Right lung (tissue), 5 donors: ENCODE results near the gene MED12L. TPM values are rescaled to one million over a fixed set of nuclear protein-coding genes. Genes with fewer than 3 reads are reported as not detected.
"Not testable (repeated sequence)": the region's sequence is repeated elsewhere in the genome, so short reads cannot be mapped to it uniquely, and the experiment has no call there.

Experiments
- DNase-seq, 2 donors: peaks; one replicate each; pipeline ENCODE4 v3.0.0-alpha.2; 2013
- polyA plus RNA-seq, 5 donors: library from polyadenylated mRNA; unstranded; fragments of 120-200 nt; gene quantifications; one replicate each; pipeline versions ENCODE4 v1.2.1 to v1.2.3, GENCODE V29; 2013; ENCODE audit warnings: inconsistent platforms in 1 of 5, low replicate concordance in 1 of 5; ENCODE audit not compliant: insufficient read length in 5 of 5, insufficient read depth in 1 of 5

The MED12L gene
- polyA plus RNA-seq, 5 donors, result 0.46 to 1.3 (median 0.73) TPM

- no peak for DNase-seq
These were observed 292.4 kb downstream of the MED12L start for GRCh38 chr3:151377768-151378385.

GRCh38 chr3:151379083-151379734 is 293.7 kb downstream of the MED12L start:
- no peak for DNase-seq

- no peak for DNase-seq
These were observed 297.2 kb downstream of the MED12L start for GRCh38 chr3:151382671-151383070.

GRCh38 chr3:151383111-151383510 is 297.6 kb downstream of the MED12L start:
- DNase-seq, result no peak

- DNase-seq, result no peak
These were observed 298.5 kb downstream of the MED12L start for GRCh38 chr3:151383956-151384355.

GRCh38 chr3:151384741-151385174 is 299.3 kb downstream of the MED12L start, which contains the start of gene P2RY12:
Gene P2RY12, minus strand, starts transcription at chr3:151384753. Its CDS starts 45,908 bp downstream, at chr3:151338845.
- DNase-seq, result no peak

- no peak for DNase-seq
These were observed 300.6 kb downstream of the MED12L start for GRCh38 chr3:151386056-151386455.

GRCh38 chr3:151387432-151387831 is 302.0 kb downstream of the MED12L start:
- DNase-seq, result no peak

GRCh38 chr3:151387842-151388241 is 302.4 kb downstream of the MED12L start:
- DNase-seq, result no peak

GRCh38 chr3:151391720-151392119 is 306.3 kb downstream of the MED12L start:
- DNase-seq, result no peak

GRCh38 chr3:151392191-151392590 is 306.7 kb downstream of the MED12L start:
- DNase-seq, result not testable (repeated sequence)

GRCh38 chr3:151393146-151393830 is 307.8 kb downstream of the MED12L start:
- DNase-seq, result no peak

GRCh38 chr3:151393941-151394340 is 308.5 kb downstream of the MED12L start:
- no peak for DNase-seq

- no peak for DNase-seq
These were observed 309.1 kb downstream of the MED12L start for GRCh38 chr3:151394611-151395010.

GRCh38 chr3:151395806-151396205 is 310.3 kb downstream of the MED12L start:
- no peak for DNase-seq

- DNase-seq, result no peak
These were observed 313.4 kb downstream of the MED12L start for GRCh38 chr3:151398895-151399294.

GRCh38 chr3:151400341-151400740 is 314.9 kb downstream of the MED12L start:
- DNase-seq, result no peak

- no peak for DNase-seq
These were observed 316.9 kb downstream of the MED12L start for GRCh38 chr3:151402349-151402748.

- no peak for DNase-seq
These were observed 317.8 kb downstream of the MED12L start for GRCh38 chr3:151403246-151403645.

GRCh38 chr3:151404316-151404715 is 318.9 kb downstream of the MED12L start:
- no peak for DNase-seq

GRCh38 chr3:151407928-151408327 is 322.5 kb downstream of the MED12L start:
- no peak for DNase-seq

GRCh38 chr3:151410891-151411559 is 325.6 kb downstream of the MED12L start:
- no peak for DNase-seq
